ENCODE measurements around the gene TNFSF18.

TNFSF18 gene

GRCh38 chr1:173038875-173039554, 11.7 kb downstream of the TNFSF18 start:
- no peak for DNase-seq

- no peak for DNase-seq
Observed at GRCh38 chr1:173024543-173024942, 26.2 kb downstream of the TNFSF18 start.

DNA sequence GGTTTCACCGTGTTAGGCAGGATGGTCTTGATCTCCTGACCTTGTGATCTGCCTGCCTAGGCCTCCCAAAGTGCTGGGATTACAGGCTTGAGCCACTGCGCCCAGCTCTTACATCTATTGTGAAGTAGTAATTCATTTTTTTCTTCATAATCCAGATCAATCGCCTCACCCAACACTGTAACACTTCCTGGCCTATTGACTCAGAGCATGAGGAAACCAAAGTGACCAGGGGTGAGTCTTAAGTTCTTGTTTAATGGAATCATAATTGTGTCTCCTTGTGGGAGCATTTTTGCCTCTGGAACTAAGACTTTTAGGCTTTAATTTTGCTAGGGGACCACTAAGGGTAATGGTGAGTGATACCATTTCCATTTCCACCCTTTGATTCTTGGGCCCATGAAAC, 27.4 kb downstream of the TNFSF18 start:
- no peak for DNase-seq

DNA sequence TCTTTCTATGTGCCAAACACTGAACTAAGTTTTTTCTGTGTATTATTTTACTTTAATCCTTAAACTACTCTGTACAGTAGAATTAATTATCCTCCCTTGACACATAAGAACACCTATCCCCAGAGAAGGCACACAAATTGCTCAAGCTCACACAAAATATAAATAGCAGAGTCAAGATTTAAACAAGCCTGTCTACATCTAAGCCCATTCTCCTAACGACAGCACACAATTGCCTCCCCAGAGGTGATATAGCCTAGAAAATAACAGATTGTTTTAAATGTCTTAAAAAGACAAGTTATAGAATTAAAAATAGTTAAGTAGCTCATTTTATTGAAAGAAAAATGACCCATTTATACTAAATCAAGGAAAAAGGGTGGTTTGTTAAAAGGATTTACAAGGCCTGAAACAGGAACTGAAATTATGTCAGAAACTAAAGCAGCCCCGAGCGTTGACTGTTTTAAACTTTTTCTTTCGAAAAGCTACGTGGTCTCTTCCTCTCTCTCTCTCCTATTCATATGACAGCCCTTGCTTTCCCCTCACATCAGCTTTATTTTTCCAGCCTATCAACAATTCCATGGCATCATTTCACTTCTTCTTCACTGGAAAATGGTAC, 30.5 kb downstream of the TNFSF18 start:
- no peak for DNase-seq

DNA sequence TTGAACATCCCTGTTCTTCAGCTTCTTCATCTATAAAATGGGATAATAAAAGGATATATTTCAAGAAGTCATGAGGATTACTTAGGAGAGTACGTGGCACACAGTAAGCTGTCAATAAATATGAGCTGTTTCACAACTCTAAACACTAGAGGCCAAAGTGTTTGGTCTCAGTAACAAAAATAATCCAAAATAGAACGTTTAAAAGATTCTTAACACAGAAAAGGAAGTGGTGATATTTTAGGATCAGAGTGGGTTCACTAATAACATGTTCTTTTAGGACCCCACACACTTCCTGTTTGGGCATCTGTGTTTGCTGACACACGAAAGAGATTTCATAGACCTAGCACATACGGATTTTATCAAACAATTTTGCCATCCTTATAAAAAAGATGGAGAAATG, 32.9 kb downstream of the TNFSF18 start:
- DNase-seq: no peak

DNA sequence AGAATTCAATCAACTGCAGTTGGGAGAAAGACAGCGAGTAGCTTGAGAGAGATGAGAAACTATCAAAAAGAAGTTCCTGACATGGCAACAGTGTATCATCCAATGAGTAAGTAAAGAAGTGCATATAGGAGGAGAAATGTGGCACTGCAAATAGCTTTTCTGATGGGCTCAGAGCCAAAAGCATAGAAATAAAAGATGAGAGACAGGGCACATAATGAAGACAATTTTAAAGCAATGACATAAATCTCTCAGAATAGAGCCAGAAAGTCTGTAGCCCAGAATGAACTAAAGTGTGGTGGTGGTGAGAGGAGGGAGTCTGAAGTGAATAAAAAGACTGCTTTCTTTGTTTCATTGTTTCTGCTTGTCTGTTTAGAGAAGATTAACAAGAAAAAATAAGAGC, 34.3 kb downstream of the TNFSF18 start:
- DNase-seq: no peak

- no peak for DNase-seq
Observed at GRCh38 chr1:173015629-173016028, 35.1 kb downstream of the TNFSF18 start.

GRCh38 chr1:173014160-173014559, 36.6 kb downstream of the TNFSF18 start:
- DNase-seq: no peak

DNA sequence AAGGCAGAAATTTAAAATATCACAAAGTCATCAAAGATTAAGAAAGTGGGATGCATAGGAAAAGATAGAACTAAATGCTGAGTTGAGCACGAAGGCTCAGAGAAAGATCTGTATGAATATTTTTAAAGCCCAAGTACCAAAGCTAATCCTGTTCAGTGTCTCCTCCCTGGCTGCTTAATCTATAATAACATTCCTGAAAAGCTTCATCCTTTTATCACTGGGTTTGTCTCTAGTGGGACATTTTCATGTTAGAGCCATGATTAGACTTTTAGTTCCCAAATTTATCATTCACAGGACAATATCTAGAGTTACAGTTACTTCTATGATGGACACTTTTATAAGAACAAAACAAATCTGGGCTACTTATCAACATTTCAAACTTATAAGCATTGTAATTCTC, 38.6 kb downstream of the TNFSF18 start:
- DNase-seq: no peak

DNA sequence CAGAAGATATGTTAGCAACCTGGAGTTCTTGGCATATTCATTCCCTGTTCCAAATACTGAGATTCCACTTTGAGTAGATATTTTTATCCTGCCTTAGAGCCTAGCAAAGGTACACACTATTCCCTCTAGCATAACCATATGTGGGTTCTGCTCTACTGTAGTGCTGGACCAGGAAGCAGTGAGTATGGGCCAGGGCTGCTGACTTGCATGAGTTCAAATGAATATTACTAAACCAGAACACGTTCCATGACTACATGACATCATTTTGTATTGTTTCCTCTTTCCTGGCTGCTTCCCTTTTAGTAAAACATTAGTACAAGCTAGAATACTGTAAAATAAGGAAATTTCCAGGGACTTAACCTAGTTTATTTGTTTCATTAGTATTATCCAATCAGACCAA, 41.1 kb downstream of the TNFSF18 start:
- no peak for DNase-seq

DNA sequence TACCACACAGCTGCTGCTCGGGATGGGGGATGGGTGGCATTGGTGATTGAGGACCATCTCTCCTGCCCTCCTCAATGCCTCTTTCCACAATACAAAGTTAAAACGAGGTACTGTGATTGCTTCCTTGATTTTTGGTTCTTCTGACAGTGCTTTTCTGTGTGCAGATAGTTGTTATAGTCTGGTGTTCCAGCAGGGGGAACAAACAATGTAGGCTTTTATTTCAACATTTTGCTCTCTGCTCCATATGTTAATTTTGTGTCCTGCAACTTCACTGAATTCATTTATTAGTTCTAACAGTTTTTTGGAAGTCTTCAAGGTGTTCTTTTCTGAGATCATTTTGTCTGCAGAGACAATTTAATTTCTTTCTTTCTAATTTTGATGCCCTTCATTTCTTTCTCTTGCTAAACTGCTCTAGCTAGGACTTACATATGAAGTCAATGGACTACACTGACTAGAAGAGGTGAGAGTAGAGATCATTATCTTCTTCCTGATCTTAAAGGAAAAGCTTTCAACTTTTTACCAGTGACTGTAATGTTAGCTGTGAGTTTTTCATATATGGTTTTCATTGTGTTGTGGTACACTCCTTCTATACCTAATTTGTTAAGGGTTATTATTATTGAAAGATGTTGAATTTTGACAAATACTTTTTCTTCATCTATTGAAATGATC, 45.4 kb downstream of the TNFSF18 start:
- no peak for DNase-seq

DNA sequence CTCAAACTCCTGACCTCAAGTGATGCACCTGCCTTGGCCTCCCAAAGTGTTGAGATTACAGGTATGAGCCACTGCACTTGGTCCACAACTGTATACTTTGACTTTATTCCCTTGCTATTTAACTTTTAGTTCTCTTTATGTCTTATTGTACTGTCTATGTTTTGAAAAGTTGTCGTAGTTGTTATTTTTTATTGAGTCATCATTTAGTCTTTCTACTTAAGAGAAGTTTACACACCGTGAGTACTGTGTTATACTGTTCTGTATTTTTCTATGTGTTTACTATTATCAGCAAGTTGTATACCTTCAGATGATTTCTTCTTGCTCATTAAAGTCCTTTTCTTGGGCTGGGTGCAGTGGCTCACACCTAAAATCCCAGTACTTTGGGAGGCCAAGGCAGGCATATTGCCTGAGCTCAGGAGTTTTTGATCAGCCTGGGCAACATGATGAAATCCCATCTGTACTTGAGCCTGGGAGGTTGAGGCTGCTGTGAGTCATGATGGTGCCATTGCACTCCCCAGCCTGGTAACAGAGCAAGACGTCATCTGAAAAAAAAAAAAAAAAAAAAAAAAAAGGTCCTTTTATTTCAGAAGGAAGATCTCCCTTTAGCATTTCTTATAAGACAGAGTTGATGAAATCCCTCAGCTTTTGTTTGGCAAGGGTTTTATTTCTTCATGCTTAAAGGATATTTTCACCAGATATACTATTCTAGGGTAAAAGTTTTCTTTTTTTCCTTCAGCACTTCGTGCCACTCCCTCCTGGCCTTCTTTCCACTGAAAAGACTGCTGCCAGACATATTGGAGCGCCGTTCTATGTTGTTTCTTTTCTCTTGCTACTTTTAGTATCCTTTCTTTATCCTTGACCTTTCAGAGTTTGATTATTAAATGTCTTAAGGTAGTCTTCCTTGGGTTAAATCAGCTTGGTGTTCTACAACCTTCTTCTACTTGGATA, 47.6 kb downstream of the TNFSF18 start:
- no peak for DNase-seq

DNA sequence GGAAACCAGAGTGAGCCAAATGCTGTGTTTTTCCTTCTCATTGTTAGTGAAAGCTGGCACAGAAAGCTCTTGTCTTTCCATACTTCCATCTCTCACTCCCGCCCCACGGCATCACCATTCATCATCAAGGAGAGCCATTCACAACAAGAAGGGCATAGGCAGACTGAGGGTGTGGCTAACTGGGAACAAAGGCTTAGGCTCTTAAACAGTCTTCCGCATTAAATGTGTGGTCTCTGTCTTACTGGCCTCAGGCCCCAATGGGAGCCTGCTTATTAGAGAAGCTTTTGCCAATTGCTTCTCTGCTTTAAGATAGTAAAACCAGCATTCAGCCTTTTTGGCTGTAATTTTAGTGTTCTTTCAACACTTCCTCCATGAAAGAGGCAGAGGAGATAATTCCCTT, 51.4 kb downstream of the TNFSF18 start:
- no peak for DNase-seq

GRCh38 chr1:172997941-172998361, 52.8 kb downstream of the TNFSF18 start:
- DNase-seq: no peak

GRCh38 chr1:172993640-172994039, 57.1 kb downstream of the TNFSF18 start:
- no peak for DNase-seq

DNA sequence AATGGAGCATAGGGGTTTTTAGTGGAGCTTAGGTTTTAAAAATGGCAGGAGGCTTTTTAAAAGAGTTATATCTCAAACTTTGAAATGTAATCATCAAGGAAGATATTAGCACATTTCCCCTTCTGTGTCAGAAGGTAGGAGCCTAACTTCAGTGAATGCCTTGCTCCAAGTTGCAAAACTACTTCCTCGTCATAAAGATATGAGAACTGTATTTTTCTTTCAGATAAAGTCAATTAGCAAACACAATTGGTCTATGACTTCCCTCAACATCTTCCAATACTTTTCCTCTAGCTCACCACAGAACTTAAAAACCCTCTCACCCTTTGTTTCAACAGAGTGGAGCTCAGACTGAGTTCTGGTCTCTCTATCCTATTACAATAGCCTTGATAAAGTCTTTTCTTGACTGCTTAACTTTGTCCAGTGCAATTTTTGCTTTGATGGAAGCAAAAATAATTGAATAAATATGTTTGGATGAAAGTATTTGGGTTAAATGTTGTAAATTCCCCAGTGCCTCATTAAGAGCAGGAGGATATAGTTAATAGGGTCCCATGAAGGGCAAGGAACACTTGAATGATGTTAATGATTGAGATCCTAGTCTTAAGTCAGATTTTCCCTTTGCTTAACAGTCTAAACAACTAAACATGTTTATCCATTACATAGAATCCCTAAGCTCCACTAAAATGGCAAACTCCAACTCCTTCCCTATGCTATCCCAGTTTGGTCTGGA, 58.9 kb downstream of the TNFSF18 start:
- no peak for DNase-seq

GRCh38 chr1:172990598-172991215, 60.0 kb downstream of the TNFSF18 start:
- DNase-seq: no peak

All from SHP77 treated with DMSO at 0.1 percent for 48 hours (cell line).